Adipose tissue (tissue), 3 donors: ENCODE data around the gene LRRC56. TPM values are rescaled to one million over a fixed set of nuclear protein-coding genes. Genes with fewer than 3 reads are reported as not detected.

Experiments
- H3K27ac ChIP-seq: one replicate; pipeline ENCODE4 v1.5.1; 2013; ENCODE audit warnings: low read depth, low read length
- WGBS, 3 donors: extraction: QIAGEN DNeasy Blood & Tissue Kit; methylation state at CpG; one replicate each; pipeline ENCODE4 v1.1.7; 2013; 5-methylcytosine and 5-hydroxymethylcytosine counted together
- polyA plus RNA-seq, 3 donors: library from polyadenylated mRNA; stranded (reverse); fragments of 200-250 nt; gene quantifications; one replicate each; pipeline ENCODE4 v1.2.3, GENCODE V29; 2013
- donor health status: healthy with polysubstance abuse.
- donor health status: Bipolar disorder and iron deficiency.
- donor health status: healthy.

The LRRC56 gene
- polyA plus RNA-seq, 3 donors = 0.86 to 1.5 (median 1.4) TPM

- WGBS, 3 donors = 35 to 66% (median 62%) methylated on average over 6 of the region's 6 CpGs
- H3K27ac ChIP-seq = no peak overlapping the region
Measured at GRCh38 chr11:577611-577894, 40.2 kb downstream of the LRRC56 start.

- WGBS, 3 donors = 60 to 78% (median 74%) methylated on average over 21 of the region's 21 CpGs
- H3K27ac ChIP-seq = no peak overlapping the region
Measured at GRCh38 chr11:578276-579035, 41.1 kb downstream of the LRRC56 start.

GRCh38 chr11:579830-580601 is 42.7 kb downstream of the LRRC56 start:
- H3K27ac ChIP-seq = no peak overlapping the region
- 37 to 84% (median 75%) methylated on average over 20 of the region's 20 CpGs for WGBS, 3 donors

GRCh38 chr11:581342-581741 is 44.0 kb downstream of the LRRC56 start:
- no peak overlapping the region for H3K27ac ChIP-seq
- 76 to 83% (median 77%) methylated on average over 14 of the region's 14 CpGs for WGBS, 3 donors

GRCh38 chr11:581752-582151 is 44.4 kb downstream of the LRRC56 start:
- H3K27ac ChIP-seq = no peak overlapping the region
- 74 to 87% (median 84%) methylated on average over 17 of the region's 17 CpGs for WGBS, 3 donors

- WGBS, 3 donors = 92 to 97% (median 95%) methylated on average over 10 of the region's 10 CpGs
- no peak overlapping the region for H3K27ac ChIP-seq
Measured at GRCh38 chr11:584287-584686, 47.0 kb downstream of the LRRC56 start.

GRCh38 chr11:586376-587316 is 49.3 kb downstream of the LRRC56 start:
- 84 to 88% (median 87%) methylated on average over 32 of the region's 32 CpGs for WGBS, 3 donors

GRCh38 chr11:587546-587945 is 50.2 kb downstream of the LRRC56 start:
- 81 to 85% (median 84%) methylated on average over 8 of the region's 8 CpGs for WGBS, 3 donors
- H3K27ac ChIP-seq = no peak overlapping the region

More at GRCh38 chr11:586376-587316, 49.3 kb downstream of the LRRC56 start:
- no peak overlapping the region for H3K27ac ChIP-seq

- no peak overlapping the region for H3K27ac ChIP-seq
- WGBS, 3 donors = 32 to 75% (median 53%) methylated on average over 6 of the region's 6 CpGs
Measured at GRCh38 chr11:587978-588380, 50.7 kb downstream of the LRRC56 start.

GRCh38 chr11:589798-590197 is 52.5 kb downstream of the LRRC56 start:
- WGBS, 3 donors = 93 to 96% (median 94%) methylated on average over 26 of the region's 26 CpGs
- no peak overlapping the region for H3K27ac ChIP-seq

GRCh38 chr11:590997-591396 is 53.7 kb downstream of the LRRC56 start:
- no peak overlapping the region for H3K27ac ChIP-seq
- WGBS, 3 donors = 76 to 89% (median 79%) methylated on average over 11 of the region's 11 CpGs

- WGBS, 3 donors = 95 to 97% (median 96%) methylated on average over 22 of the region's 22 CpGs
- no peak overlapping the region for H3K27ac ChIP-seq
Measured at GRCh38 chr11:592501-592900, 55.2 kb downstream of the LRRC56 start.

- H3K27ac ChIP-seq = no peak overlapping the region
Measured at GRCh38 chr11:592918-593317, 55.6 kb downstream of the LRRC56 start.

GRCh38 chr11:593347-593746 is 56.0 kb downstream of the LRRC56 start:
- H3K27ac ChIP-seq = no peak overlapping the region
- WGBS, 3 donors = 92 to 96% (median 93%) methylated on average over 21 of the region's 21 CpGs

More at GRCh38 chr11:592918-593317, 55.6 kb downstream of the LRRC56 start:
- WGBS, 3 donors = 86 to 89% (median 88%) methylated on average over 10 of the region's 10 CpGs

GRCh38 chr11:595400-595799 is 58.1 kb downstream of the LRRC56 start:
- no peak overlapping the region for H3K27ac ChIP-seq
- WGBS, 3 donors = 92 to 94% (median 92%) methylated on average over 10 of the region's 10 CpGs

GRCh38 chr11:596374-596773 is 59.0 kb downstream of the LRRC56 start:
- H3K27ac ChIP-seq = no peak overlapping the region
- 78 to 92% (median 82%) methylated on average over 10 of the region's 10 CpGs for WGBS, 3 donors

GRCh38 chr11:597166-597725 is 59.9 kb downstream of the LRRC56 start:
- H3K27ac ChIP-seq = no peak overlapping the region
- 88 to 90% (median 89%) methylated on average over 24 to 29 of the region's 29 CpGs for WGBS, 3 donors

GRCh38 chr11:598005-598680 is 60.8 kb downstream of the LRRC56 start:
- WGBS, 3 donors = 89 to 95% (median 92%) methylated on average over 27 to 30 of the region's 30 CpGs
- H3K27ac ChIP-seq = no peak overlapping the region
